GM20000 (cell line): Measurements from ENCODE around the gene MLXIP.

ENCODE experiments used
- DNase-seq: peaks from one replicate; pipeline ENCODE4 v3.0.0; 2012; ENCODE audit warnings: low spot score
- CTCF ChIP-seq: IDR thresholded peaks from 2 replicates; pipeline ENCODE4 v1.5.1; 2012; ENCODE audit warnings: mild to moderate bottlenecking, control low read depth; ENCODE audit errors: extremely low read depth, missing control alignments

Gene MLXIP

GRCh38 chr12:122078141-122079032 lies at the start of gene MLXIP:
MLXIP (plus strand) TSS chr12:122078756; CDS start chr12:122078854, 98 bp downstream.
- DNase-seq: peak; percentile 98
- no peak for TF ChIP-seq CTCF

GRCh38 chr12:122028905-122029560 lies 49.5 kb upstream of the MLXIP start:
- no peak for TF ChIP-seq CTCF
- peak; percentile 79 for DNase-seq

- TF ChIP-seq CTCF: no peak
- DNase-seq: no peak
These were observed 48.7 kb upstream of the MLXIP start for GRCh38 chr12:122029620-122030423.

- DNase-seq: no peak
These were observed 48.0 kb upstream of the MLXIP start for GRCh38 chr12:122030424-122031035.

GRCh38 chr12:122031342-122032216 lies 47.0 kb upstream of the MLXIP start:
- DNase-seq: peak; percentile 61

More at GRCh38 chr12:122030424-122031035, 48.0 kb upstream of the MLXIP start:
- no peak for TF ChIP-seq CTCF

More at GRCh38 chr12:122031342-122032216, 47.0 kb upstream of the MLXIP start:
- TF ChIP-seq CTCF: peak; percentile 59
